GM20000 (cell line): ENCODE results near the gene CSGALNACT2.

Experiments used
- DNase-seq: peaks from one replicate; pipeline ENCODE4 v3.0.0; 2012; ENCODE audit warnings: low spot score
- CTCF ChIP-seq: IDR thresholded peaks from 2 replicates; pipeline ENCODE4 v1.5.1; 2012; ENCODE audit warnings: mild to moderate bottlenecking, control low read depth; ENCODE audit errors: extremely low read depth, missing control alignments

CSGALNACT2 gene

DNA sequence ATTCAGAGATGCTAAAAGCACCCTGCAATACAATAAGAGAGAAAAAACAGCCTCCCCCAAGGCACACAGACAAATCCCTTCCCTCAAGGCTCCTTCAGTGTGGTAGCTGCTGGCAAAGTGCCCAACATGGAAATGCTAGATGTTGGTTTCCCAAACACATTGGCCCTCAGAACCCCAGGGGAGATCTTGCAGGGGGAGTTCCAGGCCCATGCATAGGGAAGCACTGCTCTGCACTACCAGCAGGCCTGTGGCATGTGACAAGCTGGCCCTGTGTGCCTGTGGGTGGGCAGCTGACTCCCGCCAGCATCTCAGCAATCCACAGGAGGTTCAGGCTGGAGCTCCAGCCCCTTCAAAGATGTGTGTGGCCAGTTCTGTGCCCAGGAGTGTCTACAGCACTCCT, 16.8 kb upstream of the CSGALNACT2 start:
- no peak for TF ChIP-seq CTCF
- DNase-seq, result no peak

DNA sequence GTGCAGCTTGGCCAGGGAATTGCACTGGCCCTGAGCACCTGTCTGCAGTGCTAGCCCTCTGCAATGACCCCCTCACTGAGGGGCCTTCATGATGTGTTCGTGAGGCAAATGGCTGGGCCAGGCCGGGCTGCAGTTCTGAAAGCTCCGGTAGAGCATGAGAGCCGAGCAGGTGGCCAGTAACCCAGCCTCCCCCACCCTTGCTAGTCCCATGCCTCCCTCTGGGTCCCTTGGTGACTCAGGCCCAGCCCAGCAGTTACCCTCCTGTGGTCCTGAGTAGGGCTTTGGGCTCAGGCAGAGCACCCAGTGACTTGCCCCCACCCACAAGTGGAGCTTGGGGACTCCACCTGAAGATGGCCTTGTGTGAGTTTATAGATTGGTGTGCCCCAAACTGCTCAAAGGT, 16.1 kb upstream of the CSGALNACT2 start:
- DNase-seq, result no peak
- TF ChIP-seq CTCF, result no peak

DNA sequence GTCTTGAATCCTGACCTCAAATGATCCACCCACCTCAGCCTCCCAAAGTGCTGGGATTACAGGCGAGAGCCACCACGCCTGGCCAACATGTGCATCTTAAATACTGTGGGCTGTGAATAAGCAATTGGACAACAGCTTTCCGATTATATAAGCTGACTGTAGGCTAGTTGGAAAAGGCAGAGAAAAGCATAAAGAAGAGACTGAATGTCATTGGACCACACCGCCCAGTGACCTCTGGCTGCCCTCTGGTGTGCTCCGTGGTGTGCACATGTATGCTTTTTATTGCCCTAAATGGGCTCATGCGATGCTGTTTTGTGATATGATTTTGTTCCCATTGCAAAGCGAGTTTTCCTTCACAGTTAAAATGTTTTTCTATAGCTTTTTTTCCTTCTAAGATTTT, 15.4 kb upstream of the CSGALNACT2 start:
- TF ChIP-seq CTCF, result no peak
- no peak for DNase-seq

- DNase-seq, result no peak
Observed at GRCh38 chr10:43123361-43124093, 14.7 kb upstream of the CSGALNACT2 start.

GRCh38 chr10:43124094-43124521, 14.1 kb upstream of the CSGALNACT2 start:
- no peak for TF ChIP-seq CTCF

More at GRCh38 chr10:43123361-43124093, 14.7 kb upstream of the CSGALNACT2 start:
- TF ChIP-seq CTCF, result no peak

DNA sequence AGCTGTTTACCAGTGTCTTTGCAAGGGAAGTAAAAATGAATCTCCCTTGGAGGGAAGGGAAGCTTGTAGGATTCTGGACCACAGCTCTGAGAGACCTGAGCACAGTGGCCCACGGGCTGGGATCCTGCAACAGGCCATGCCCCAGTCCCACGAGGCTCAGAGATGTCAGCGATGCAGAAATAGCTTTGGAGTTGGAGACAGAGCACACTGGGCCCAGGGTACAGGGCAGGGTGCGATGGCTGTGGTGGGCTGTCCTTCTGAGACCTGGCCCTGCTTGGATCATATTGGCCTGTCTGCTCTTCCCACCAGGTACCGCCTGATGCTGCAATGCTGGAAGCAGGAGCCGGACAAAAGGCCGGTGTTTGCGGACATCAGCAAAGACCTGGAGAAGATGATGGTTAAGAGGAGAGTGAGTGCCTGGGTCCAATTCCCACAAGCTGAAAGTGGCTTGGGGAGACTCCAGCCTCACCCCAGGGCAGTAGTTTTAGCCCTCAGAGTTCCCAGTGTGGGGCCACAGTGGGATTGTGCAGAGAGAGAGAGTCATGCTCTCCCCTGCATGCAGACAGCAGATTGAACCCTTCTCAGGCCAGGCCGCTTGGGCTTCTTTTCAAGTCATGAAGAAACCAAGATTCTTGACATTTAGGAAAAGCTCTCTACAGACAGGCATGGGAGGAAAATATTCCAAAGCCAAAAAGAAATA, 13.5 kb upstream of the CSGALNACT2 start:
- DNase-seq, result no peak
- no peak for TF ChIP-seq CTCF

More at GRCh38 chr10:43124094-43124521, 14.1 kb upstream of the CSGALNACT2 start:
- no peak for DNase-seq

DNA sequence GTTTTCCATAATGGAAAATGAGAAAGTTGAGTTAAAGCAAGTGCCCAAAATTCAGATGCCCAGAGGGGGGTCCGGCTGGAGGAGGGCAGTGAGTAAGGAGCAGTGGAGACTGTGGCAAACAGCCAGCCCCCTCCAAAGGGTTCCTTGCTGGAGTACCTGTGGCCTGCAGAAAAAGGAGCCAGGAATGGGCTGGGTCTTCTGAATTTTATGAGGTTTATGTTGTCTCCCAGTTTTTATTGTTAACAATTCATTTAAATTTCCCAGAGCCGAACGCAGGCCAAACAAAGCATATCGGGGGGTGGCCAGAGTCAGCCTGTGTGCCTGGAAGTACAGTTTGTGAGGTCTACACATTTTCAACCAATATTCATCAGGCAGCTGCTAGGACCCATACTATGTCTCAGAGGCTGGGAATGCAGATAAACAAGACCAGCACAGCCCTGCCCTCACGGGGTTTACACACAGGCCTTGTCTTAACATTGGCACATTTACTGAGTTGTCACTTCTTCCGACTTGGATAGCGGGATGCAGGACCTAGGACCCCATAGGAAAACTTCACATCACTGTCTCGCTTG, 12.9 kb upstream of the CSGALNACT2 start:
- no peak for TF ChIP-seq CTCF
- DNase-seq, result no peak
